ENCODE results near the gene DEAF1. TPM values are rescaled to one million over a fixed set of nuclear protein-coding genes. Genes with fewer than 3 reads are reported as not detected.
A peak's percentile ranks its signal among the peaks of the same experiment; 100 is the strongest.

The DEAF1 gene
- total and polyA plus RNA-seq, 2 of the 13 experiments (the other 11 are each of a cell fraction or from before 2014, with no cell fraction given) = 22.3 to 29.6 TPM

- TF ChIP-seq, protein P1, sequence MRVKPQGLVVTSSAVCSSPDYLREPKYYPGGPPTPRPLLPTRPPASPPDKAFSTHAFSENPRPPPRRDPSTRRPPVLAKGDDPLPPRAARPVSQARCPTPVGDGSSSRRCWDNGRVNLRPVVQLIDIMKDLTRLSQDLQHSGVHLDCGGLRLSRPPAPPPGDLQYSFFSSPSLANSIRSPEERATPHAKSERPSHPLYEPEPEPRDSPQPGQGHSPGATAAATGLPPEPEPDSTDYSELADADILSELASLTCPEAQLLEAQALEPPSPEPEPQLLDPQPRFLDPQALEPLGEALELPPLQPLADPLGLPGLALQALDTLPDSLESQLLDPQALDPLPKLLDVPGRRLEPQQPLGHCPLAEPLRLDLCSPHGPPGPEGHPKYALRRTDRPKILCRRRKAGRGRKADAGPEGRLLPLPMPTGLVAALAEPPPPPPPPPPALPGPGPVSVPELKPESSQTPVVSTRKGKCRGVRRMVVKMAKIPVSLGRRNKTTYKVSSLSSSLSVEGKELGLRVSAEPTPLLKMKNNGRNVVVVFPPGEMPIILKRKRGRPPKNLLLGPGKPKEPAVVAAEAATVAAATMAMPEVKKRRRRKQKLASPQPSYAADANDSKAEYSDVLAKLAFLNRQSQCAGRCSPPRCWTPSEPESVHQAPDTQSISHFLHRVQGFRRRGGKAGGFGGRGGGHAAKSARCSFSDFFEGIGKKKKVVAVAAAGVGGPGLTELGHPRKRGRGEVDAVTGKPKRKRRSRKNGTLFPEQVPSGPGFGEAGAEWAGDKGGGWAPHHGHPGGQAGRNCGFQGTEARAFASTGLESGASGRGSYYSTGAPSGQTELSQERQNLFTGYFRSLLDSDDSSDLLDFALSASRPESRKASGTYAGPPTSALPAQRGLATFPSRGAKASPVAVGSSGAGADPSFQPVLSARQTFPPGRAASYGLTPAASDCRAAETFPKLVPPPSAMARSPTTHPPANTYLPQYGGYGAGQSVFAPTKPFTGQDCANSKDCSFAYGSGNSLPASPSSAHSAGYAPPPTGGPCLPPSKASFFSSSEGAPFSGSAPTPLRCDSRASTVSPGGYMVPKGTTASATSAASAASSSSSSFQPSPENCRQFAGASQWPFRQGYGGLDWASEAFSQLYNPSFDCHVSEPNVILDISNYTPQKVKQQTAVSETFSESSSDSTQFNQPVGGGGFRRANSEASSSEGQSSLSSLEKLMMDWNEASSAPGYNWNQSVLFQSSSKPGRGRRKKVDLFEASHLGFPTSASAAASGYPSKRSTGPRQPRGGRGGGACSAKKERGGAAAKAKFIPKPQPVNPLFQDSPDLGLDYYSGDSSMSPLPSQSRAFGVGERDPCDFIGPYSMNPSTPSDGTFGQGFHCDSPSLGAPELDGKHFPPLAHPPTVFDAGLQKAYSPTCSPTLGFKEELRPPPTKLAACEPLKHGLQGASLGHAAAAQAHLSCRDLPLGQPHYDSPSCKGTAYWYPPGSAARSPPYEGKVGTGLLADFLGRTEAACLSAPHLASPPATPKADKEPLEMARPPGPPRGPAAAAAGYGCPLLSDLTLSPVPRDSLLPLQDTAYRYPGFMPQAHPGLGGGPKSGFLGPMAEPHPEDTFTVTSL (CRISPR knock-in tag; IDR thresholded peaks at IDR 0.05; ENCODE audit: borderline replicate concordance) = peak; percentile 76; the same call in 1 of the 2 replicates
- TF ChIP-seq PPARG (CRISPR knock-in tag; conservative IDR thresholded peaks at IDR 0.05) (peak; percentile 67; the same call in 1 of the 2 replicates), ZNF672 (CRISPR knock-in tag; IDR thresholded peaks at IDR 0.05) (no peak), ARNT (IDR thresholded peaks at IDR 0.05) (no peak), SP1 (IDR thresholded peaks at IDR 0.05) (no peak), SP1 (CRISPR knock-in tag; IDR thresholded peaks at IDR 0.05) (no peak), NR2C2 (CRISPR knock-in tag; IDR thresholded peaks at IDR 0.05; ENCODE audit: borderline replicate concordance) (peak; percentile 87), RXRA (CRISPR knock-in tag; IDR thresholded peaks at IDR 0.05) (peak; percentile 99), FOXC1 (CRISPR knock-in tag; IDR thresholded peaks at IDR 0.05; ENCODE audit: borderline replicate concordance) (0 out of 2 replicates have a peak, but pooled peaks have one; percentile 58), HOXA9 (CRISPR knock-in tag; IDR thresholded peaks at IDR 0.05; ENCODE audit: borderline replicate concordance) (no peak; the same call in 1 of the 2 replicates), ZNF703 (CRISPR knock-in tag; IDR thresholded peaks at IDR 0.05; ENCODE audit: borderline replicate concordance) (no peak; the same call in 1 of the 2 replicates)
- TF ChIP-seq, protein P2, sequence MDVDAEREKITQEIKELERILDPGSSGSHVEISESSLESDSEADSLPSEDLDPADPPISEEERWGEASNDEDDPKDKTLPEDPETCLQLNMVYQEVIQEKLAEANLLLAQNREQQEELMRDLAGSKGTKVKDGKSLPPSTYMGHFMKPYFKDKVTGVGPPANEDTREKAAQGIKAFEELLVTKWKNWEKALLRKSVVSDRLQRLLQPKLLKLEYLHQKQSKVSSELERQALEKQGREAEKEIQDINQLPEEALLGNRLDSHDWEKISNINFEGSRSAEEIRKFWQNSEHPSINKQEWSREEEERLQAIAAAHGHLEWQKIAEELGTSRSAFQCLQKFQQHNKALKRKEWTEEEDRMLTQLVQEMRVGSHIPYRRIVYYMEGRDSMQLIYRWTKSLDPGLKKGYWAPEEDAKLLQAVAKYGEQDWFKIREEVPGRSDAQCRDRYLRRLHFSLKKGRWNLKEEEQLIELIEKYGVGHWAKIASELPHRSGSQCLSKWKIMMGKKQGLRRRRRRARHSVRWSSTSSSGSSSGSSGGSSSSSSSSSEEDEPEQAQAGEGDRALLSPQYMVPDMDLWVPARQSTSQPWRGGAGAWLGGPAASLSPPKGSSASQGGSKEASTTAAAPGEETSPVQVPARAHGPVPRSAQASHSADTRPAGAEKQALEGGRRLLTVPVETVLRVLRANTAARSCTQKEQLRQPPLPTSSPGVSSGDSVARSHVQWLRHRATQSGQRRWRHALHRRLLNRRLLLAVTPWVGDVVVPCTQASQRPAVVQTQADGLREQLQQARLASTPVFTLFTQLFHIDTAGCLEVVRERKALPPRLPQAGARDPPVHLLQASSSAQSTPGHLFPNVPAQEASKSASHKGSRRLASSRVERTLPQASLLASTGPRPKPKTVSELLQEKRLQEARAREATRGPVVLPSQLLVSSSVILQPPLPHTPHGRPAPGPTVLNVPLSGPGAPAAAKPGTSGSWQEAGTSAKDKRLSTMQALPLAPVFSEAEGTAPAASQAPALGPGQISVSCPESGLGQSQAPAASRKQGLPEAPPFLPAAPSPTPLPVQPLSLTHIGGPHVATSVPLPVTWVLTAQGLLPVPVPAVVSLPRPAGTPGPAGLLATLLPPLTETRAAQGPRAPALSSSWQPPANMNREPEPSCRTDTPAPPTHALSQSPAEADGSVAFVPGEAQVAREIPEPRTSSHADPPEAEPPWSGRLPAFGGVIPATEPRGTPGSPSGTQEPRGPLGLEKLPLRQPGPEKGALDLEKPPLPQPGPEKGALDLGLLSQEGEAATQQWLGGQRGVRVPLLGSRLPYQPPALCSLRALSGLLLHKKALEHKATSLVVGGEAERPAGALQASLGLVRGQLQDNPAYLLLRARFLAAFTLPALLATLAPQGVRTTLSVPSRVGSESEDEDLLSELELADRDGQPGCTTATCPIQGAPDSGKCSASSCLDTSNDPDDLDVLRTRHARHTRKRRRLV (CRISPR knock-in tag; IDR thresholded peaks at IDR 0.05) = peak; percentile 60; the same call in 1 of the 2 replicates
- TF ChIP-seq, protein P3, sequence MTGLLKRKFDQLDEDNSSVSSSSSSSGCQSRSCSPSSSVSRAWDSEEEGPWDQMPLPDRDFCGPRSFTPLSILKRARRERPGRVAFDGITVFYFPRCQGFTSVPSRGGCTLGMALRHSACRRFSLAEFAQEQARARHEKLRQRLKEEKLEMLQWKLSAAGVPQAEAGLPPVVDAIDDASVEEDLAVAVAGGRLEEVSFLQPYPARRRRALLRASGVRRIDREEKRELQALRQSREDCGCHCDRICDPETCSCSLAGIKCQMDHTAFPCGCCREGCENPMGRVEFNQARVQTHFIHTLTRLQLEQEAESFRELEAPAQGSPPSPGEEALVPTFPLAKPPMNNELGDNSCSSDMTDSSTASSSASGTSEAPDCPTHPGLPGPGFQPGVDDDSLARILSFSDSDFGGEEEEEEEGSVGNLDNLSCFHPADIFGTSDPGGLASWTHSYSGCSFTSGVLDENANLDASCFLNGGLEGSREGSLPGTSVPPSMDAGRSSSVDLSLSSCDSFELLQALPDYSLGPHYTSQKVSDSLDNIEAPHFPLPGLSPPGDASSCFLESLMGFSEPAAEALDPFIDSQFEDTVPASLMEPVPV (CRISPR knock-in tag; IDR thresholded peaks at IDR 0.05) = no peak
- TF ChIP-seq, protein P4, sequence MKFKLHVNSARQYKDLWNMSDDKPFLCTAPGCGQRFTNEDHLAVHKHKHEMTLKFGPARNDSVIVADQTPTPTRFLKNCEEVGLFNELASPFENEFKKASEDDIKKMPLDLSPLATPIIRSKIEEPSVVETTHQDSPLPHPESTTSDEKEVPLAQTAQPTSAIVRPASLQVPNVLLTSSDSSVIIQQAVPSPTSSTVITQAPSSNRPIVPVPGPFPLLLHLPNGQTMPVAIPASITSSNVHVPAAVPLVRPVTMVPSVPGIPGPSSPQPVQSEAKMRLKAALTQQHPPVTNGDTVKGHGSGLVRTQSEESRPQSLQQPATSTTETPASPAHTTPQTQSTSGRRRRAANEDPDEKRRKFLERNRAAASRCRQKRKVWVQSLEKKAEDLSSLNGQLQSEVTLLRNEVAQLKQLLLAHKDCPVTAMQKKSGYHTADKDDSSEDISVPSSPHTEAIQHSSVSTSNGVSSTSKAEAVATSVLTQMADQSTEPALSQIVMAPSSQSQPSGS (CRISPR knock-in tag; IDR thresholded peaks at IDR 0.05) = peak; percentile 82; the same call in 1 of the 2 replicates
Observed at GRCh38 chr11:704781-705645, 10.0 kb upstream of the DEAF1 start (continued).
